HG03066 (cell line): Measurements from ENCODE around the gene TBX18.

Source experiments
- ATAC-seq: cut with Tn5 transposase; IDR thresholded peaks from one replicate; pipeline ENCODE4 v1.9.1; 2021; ENCODE audit warnings: low read depth; ENCODE audit not compliant: unreplicated experiment

The TBX18 gene

GRCh38 chr6:84764332-84765049 lies at the start of gene TBX18:
TBX18 (minus strand) TSS chr6:84764598; CDS start chr6:84764181, 417 bp downstream.
- ATAC-seq, result no peak

GRCh38 chr6:84811351-84811750 lies 47.0 kb upstream of the TBX18 start:
- ATAC-seq, result no peak

GRCh38 chr6:84809455-84809854 lies 45.1 kb upstream of the TBX18 start:
- ATAC-seq, result no peak

DNA sequence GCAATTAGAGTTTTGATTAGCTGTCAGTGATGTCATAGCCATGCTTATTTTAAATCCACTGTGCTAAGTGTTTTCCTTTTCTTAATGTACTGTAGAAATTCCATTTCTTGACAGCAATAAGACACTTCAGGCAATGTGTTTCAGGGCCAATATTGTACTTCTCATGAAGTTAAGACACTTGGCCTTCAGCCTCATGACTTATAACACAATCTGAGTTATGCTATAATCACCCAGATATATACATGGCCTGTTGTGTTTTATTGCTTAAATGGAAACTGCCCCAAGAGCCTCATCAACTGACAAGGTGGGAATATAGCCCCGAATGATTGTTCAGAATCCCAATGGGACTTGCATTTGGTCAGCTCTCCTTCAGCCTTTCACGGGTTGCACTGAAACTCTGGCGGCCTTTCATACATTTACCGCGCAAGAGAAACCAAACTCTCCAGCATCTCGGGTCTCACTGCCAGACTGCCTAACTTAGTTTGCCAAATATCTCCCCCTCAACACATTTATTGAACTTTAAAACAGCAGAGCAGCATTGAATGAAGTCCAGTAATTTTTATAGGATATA lies 44.2 kb upstream of the TBX18 start:
- ATAC-seq, result no peak

GRCh38 chr6:84805145-84805544 lies 40.7 kb upstream of the TBX18 start:
- no peak for ATAC-seq

GRCh38 chr6:84804720-84805119 lies 40.3 kb upstream of the TBX18 start:
- no peak for ATAC-seq

DNA sequence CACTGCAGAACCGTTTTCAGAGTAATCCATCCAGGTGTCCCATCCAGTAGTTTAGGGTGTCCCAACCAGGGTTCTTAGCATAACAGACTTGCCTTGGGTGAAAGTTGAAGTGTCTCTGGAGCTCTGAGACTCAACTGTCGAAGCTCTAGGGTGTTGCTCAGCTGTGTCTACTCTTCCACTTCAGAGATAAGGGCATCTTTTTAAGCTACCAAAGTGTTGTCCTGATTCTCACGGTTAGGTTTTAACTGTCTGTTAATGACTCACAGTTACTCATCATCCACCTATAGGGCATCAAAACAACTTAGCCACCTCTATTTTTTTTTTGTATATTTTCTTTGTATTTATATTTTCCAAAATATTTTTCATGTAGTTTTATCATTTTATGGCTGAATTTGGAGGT lies 36.9 kb upstream of the TBX18 start:
- no peak for ATAC-seq

DNA sequence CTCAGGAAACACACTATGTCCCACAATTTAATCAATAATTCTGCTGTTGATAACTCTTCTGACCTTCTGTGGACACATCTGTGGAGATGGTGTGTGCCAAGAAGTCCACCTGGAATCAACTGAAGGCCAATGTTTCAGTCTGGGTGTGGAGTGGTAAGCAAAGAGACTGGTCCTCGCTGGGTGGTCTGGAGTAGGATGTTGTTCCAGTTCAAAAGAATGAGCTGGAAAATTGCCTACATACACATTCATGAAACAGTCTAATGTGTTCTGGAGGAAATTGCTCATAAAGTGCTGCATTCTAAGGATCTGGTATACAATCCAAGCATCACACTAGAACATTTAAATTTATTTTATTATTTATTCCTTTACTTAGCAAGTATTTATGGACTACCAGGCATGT lies 33.9 kb upstream of the TBX18 start:
- no peak for ATAC-seq

- ATAC-seq, result no peak
Measured at GRCh38 chr6:84796343-84796742, 31.9 kb upstream of the TBX18 start.

DNA sequence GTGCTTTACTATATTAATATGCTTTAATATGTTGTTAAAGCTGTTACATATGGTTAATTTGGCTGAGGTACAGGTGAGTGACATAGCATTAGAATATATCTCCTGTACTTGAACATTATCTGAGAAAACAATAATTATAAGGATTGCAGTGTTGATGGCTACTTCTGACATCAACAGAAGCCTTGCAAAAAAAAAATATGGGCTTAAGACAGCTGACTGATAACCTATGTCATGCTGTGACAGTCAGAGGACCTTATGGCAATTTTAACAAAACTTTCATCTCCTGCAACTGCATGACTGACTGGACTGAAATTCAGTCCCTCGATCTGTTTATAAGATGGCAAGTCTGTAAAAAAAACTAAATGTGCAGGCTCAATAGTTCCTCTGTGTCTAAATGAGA lies 27.5 kb upstream of the TBX18 start:
- no peak for ATAC-seq

DNA sequence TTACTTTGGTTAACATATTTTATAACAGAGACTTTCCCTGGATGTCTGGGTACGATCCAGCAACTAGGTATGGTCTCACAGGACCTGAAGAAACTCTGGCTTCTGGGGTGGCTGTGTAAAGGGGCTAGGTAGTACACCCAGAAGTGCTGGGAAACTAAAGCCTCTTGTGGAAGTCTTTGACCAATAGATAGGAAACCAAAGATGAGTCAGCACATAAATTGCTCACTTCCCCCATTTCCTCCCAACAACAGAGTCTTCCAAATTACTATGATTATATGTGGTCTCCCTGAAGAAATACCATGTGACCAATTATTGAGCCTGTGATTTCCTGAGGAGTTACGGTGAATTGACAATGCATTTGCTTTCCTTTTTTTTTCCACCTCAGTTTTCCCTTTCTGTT lies 26.8 kb upstream of the TBX18 start:
- ATAC-seq, result no peak

GRCh38 chr6:84789170-84789569 lies 24.8 kb upstream of the TBX18 start:
- ATAC-seq, result no peak

- no peak for ATAC-seq
Measured at GRCh38 chr6:84788689-84789088, 24.3 kb upstream of the TBX18 start.

GRCh38 chr6:84785671-84786070 lies 21.3 kb upstream of the TBX18 start:
- ATAC-seq, result no peak

- no peak for ATAC-seq
Measured at GRCh38 chr6:84779917-84780316, 15.5 kb upstream of the TBX18 start.

DNA sequence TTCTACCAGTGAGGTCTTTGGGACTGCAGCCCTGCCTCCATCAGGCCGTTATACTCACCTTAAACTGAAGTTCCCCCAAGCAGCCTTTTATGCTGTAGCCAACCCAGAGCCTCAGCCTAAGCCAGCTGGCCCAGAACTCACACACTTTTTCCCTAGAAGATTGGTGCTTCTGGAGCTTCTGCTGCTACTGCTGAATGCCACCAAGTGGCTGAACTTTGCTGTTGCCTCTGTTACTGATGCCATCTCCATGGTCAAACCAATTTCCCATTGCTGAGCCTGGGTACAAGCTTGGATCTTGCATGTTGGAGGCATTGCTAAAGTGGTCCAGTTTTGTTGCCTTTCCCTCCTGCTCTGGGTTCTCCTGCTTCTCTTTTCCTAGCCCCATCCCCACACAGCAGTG lies 15.0 kb upstream of the TBX18 start:
- ATAC-seq, result no peak

DNA sequence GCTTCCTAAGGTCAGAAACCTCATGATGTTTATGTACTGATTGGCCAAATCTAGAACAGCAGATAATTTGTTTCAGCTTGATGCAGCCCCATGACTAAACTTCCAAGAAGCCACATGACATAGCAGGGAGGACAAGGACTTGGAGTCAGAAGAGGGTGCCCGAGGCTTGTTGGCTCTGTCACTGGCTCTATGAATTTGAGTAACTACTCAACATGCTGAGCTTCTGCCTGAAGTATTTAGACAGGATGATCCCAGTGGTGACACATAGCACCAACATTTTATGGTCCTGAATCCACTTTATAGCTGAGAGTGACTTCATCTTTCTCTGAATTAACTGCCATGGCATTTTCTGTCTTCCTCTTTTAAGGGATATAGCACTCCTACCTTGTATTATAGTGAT lies 13.5 kb upstream of the TBX18 start:
- ATAC-seq, result no peak

GRCh38 chr6:84776392-84776791 lies 12.0 kb upstream of the TBX18 start:
- no peak for ATAC-seq

DNA sequence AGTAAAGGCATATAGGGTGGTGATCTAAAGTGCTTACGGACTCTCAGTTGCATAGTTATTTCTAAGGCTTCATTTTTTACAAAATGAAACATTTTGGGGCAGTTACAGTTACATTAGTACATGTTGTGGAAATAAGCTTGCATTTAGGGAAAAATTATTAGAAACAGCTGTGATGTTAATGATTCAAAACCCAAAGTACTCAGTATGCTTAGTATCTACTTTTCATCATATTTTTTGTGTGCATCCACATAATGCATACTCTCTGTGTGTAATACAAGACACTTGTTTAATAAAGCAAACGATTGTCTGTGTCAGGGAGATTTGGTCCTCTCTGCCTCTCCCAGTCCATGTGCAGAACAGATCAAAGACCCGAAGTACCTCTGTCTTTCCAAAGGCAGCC lies 11.4 kb upstream of the TBX18 start:
- no peak for ATAC-seq

DNA sequence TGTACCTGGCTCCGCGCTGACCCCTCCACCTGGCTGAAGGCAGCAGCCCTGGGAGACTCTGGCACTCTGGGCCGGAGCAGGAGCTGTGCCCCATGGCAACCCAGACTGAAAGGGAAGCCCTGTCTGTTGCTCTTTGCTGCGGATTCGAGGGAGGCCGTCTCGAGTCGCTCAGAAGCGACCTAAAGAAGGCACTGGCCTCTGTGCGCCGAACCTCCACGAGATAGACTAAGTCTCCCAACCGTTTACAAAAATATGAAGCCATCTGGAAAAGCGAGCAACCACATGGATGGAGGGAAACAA lies 10.5 kb upstream of the TBX18 start:
- ATAC-seq, result no peak

DNA sequence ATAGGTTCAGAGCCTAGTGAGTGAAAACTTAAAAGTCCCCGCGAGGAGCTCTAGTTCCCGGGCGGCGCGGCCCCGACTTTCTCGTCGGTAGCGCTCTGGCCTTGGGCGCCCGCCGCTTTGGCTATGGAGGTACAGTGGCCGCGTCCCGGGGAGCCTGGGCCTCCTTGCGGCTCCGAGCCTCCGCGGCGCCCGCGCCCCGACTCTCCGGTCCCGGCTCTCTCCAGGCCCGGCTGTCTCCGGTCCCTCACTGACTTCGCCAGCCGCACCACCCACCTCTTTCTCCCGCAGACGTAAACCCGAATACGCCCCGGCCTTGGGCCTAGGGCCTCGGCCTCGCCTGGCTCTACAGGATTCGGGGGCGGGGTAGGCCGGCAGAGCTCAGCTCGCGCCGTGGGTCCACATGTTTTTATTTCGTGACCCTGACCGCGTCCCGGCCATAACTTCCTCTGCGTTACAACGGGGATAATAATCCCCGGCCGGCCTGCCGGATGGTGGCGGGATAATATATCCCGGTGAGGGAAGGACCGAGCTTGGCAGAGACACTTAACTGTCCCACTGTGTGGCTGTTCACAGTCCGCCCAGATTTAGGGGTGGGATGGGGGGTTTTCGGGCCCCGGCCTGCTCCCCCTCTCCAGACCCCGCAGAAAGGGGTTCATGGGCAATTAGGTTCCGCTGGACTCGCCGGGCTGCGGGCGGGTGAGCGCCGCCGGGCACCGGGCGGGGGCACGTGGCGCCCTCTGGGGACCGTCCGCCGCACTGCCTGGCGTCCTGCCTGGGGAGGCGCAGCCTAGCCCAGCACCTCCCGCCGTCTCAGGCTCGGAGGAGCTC lies 10.0 kb upstream of the TBX18 start:
- ATAC-seq, result peak; percentile 81
